GM12892 (cell line): ENCODE results near the gene IGSF10.

Experiments
- POLR2A ChIP-seq: IDR thresholded peaks from 2 replicates; pipeline ENCODE4 v1.6.1; 2011; ENCODE audit warnings: low read depth, low read length, control low read depth
- POLR2AphosphoS5 ChIP-seq: IDR thresholded peaks from 2 replicates; pipeline ENCODE4 v1.6.1; 2011; ENCODE audit warnings: low read depth, low read length, control low read depth

DNA sequence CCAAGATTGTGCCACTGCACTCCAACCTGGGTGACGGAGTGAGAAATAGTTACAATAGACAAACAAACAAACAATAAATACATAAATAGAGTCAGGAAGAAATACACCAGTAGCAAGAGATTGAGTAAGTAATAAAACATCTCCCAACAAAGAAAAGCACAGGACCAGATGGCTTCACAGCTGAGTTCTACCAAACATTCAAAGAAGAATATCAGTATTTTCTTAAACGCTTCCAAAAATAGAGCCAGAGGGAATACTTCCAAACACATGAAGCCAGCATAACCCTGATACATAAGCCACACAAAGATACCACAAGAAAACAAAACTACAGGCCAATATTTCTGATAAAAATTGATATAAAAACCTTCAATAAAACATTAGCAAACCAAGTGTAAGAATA is 30.7 kb upstream of the IGSF10 start:
- no peak for TF ChIP-seq POLR2AphosphoS5
- TF ChIP-seq POLR2A, result no peak
